ENCODE data around the gene CCDC141.

The CCDC141 gene

GRCh38 chr2:178787934-178788333, 262.0 kb downstream of the CCDC141 start:
- no peak for DNase-seq
- H3K27me3 ChIP-seq (replicated peaks in 2 of 5; ENCODE audit: control insufficient read depth in 4 of 5, insufficient read depth in 5 of 5, low read length in 4 of 5): no peaks in the 10 kb centered on the region
- ChIA-PET CTCF (no interaction called here), POLR2A (no interaction called here)
- H3K4me3 ChIP-seq (ENCODE audit: control insufficient read depth in 1 of 7, extremely low read depth in 1 of 7, insufficient read depth in 4 of 7, low read depth in 2 of 7, low read length in 6 of 7): no peak overlapping the region
- no peaks in the 10 kb centered on the region for H3K4me1 ChIP-seq (ENCODE audit: control extremely low read depth in 1 of 4, control insufficient read depth in 4 of 4, insufficient read depth in 4 of 4, low read length in 3 of 4)
- H3K9me3 ChIP-seq (ENCODE audit: control extremely low read depth in 1 of 5, control insufficient read depth in 4 of 5, insufficient read depth in 2 of 5, low read depth in 1 of 5, low read length in 4 of 5): no peaks in the 10 kb centered on the region
- no peak overlapping the region for H3K27ac ChIP-seq (ENCODE audit: insufficient read depth in 1 of 2, low read depth in 1 of 2, low read length in 2 of 2, poor library complexity in 1 of 2, severe bottlenecking in 2 of 2)
- WGBS (ENCODE audit: insufficient coverage): no CpG with 5 or more reads among the region's 5 CpGs
- peaks cover 0 to 6% (median 0%) of the 10 kb centered on the region in 4 experiments for H3K36me3 ChIP-seq (ENCODE audit: control insufficient read depth in 4 of 4, insufficient read depth in 4 of 4, low read length in 3 of 4)

- H3K9me3 ChIP-seq (ENCODE audit: control extremely low read depth in 1 of 5, control insufficient read depth in 4 of 5, insufficient read depth in 2 of 5, low read depth in 1 of 5, low read length in 4 of 5): no peaks in the 10 kb centered on the region
- CTCF ChIA-PET: no interaction called here
- no CpG with 5 or more reads among the region's 2 CpGs for WGBS (ENCODE audit: insufficient coverage)
- no peak overlapping the region for H3K27ac ChIP-seq (ENCODE audit: insufficient read depth in 1 of 2, low read depth in 1 of 2, low read length in 2 of 2, poor library complexity in 1 of 2, severe bottlenecking in 2 of 2)
- no peak for DNase-seq
- H3K27me3 ChIP-seq (replicated peaks in 2 of 5; ENCODE audit: control insufficient read depth in 4 of 5, insufficient read depth in 5 of 5, low read length in 4 of 5): no peaks in the 10 kb centered on the region
- H3K36me3 ChIP-seq (ENCODE audit: control insufficient read depth in 4 of 4, insufficient read depth in 4 of 4, low read length in 3 of 4): peaks cover 0 to 4% (median 0%) of the 10 kb centered on the region in 4 experiments
- POLR2A ChIA-PET: no interaction called here
- no peak overlapping the region for H3K4me3 ChIP-seq (ENCODE audit: control insufficient read depth in 1 of 7, extremely low read depth in 1 of 7, insufficient read depth in 4 of 7, low read depth in 2 of 7, low read length in 6 of 7)
- no peaks in the 10 kb centered on the region for H3K4me1 ChIP-seq (ENCODE audit: control extremely low read depth in 1 of 4, control insufficient read depth in 4 of 4, insufficient read depth in 4 of 4, low read length in 3 of 4)
Measured at GRCh38 chr2:178787155-178787554, 262.8 kb downstream of the CCDC141 start.

- no peaks in the 10 kb centered on the region for H3K4me1 ChIP-seq (ENCODE audit: control extremely low read depth in 1 of 4, control insufficient read depth in 4 of 4, insufficient read depth in 4 of 4, low read length in 3 of 4)
- no peak overlapping the region for H3K4me3 ChIP-seq (ENCODE audit: control insufficient read depth in 1 of 7, extremely low read depth in 1 of 7, insufficient read depth in 4 of 7, low read depth in 2 of 7, low read length in 6 of 7)
- peaks cover 0 to 4% (median 0%) of the 10 kb centered on the region in 4 experiments for H3K36me3 ChIP-seq (ENCODE audit: control insufficient read depth in 4 of 4, insufficient read depth in 4 of 4, low read length in 3 of 4)
- no peaks in the 10 kb centered on the region for H3K27me3 ChIP-seq (replicated peaks in 2 of 5; ENCODE audit: control insufficient read depth in 4 of 5, insufficient read depth in 5 of 5, low read length in 4 of 5)
- no peaks in the 10 kb centered on the region for H3K9me3 ChIP-seq (ENCODE audit: control extremely low read depth in 1 of 5, control insufficient read depth in 4 of 5, insufficient read depth in 2 of 5, low read depth in 1 of 5, low read length in 4 of 5)
- no peak for DNase-seq
- ChIA-PET CTCF (interaction anchor here (1.1 kb wide), 1 partner anchor 22 kb away, joined by 3 read pairs; no protein-coding TSS in a partner anchor), POLR2A (no interaction called here)
- H3K27ac ChIP-seq (ENCODE audit: insufficient read depth in 1 of 2, low read depth in 1 of 2, low read length in 2 of 2, poor library complexity in 1 of 2, severe bottlenecking in 2 of 2): no peak overlapping the region
- WGBS (ENCODE audit: insufficient coverage): over 99% methylated on average over 10 of the region's 10 CpGs
Measured at GRCh38 chr2:178783889-178784288, 266.0 kb downstream of the CCDC141 start.

- H3K9me3 ChIP-seq (ENCODE audit: control extremely low read depth in 1 of 5, control insufficient read depth in 4 of 5, insufficient read depth in 2 of 5, low read depth in 1 of 5, low read length in 4 of 5): no peaks in the 10 kb centered on the region
- peaks cover 0 to 4% (median 0%) of the 10 kb centered on the region in 4 experiments for H3K36me3 ChIP-seq (ENCODE audit: control insufficient read depth in 4 of 4, insufficient read depth in 4 of 4, low read length in 3 of 4)
- H3K4me3 ChIP-seq (ENCODE audit: control insufficient read depth in 1 of 7, extremely low read depth in 1 of 7, insufficient read depth in 4 of 7, low read depth in 2 of 7, low read length in 6 of 7): no peak overlapping the region
- CTCF ChIA-PET: no interaction called here
- POLR2A ChIA-PET: no interaction called here
- no peaks in the 10 kb centered on the region for H3K27me3 ChIP-seq (replicated peaks in 2 of 5; ENCODE audit: control insufficient read depth in 4 of 5, insufficient read depth in 5 of 5, low read length in 4 of 5)
- 94% methylated on average over 5 of the region's 7 CpGs for WGBS (ENCODE audit: insufficient coverage)
- H3K4me1 ChIP-seq (ENCODE audit: control extremely low read depth in 1 of 4, control insufficient read depth in 4 of 4, insufficient read depth in 4 of 4, low read length in 3 of 4): no peaks in the 10 kb centered on the region
- DNase-seq: no peak
- H3K27ac ChIP-seq (ENCODE audit: insufficient read depth in 1 of 2, low read depth in 1 of 2, low read length in 2 of 2, poor library complexity in 1 of 2, severe bottlenecking in 2 of 2): no peak overlapping the region
Measured at GRCh38 chr2:178782236-178782635, 267.7 kb downstream of the CCDC141 start.
